Effector memory CD8-positive, alpha-beta T cell (primary cell): Measurements from ENCODE around the gene SLC5A2.
A peak's percentile ranks its signal among the peaks of the same experiment; 100 is the strongest.
"Not testable (repeated sequence)": the region's sequence is repeated elsewhere in the genome, so short reads cannot be mapped to it uniquely, and the experiment has no call there.

Source experiments
- ATAC-seq: fragments of 150-1000 bp; cut with Tn5 transposase; replicated peaks from 2 replicates; pipeline ENCODE4 v1.10.0; 2021; ENCODE audit warnings: mild to moderate bottlenecking, moderate library complexity
- DNase-seq, 3 experiments: peaks; one replicate each; pipeline ENCODE4 v3.0.0; 2021
- H3K27ac Mint-ChIP-seq, 2 donors: one replicate each; pipeline ENCODE4 v1.8.0; 2022; ENCODE audit warnings: mild to moderate bottlenecking in 2 of 2, mixed read lengths in 2 of 2, moderate library complexity in 2 of 2
- H3K27me3 Mint-ChIP-seq, 2 donors: one replicate each; pipeline ENCODE4 v1.8.0; 2022; ENCODE audit warnings: mixed read lengths in 2 of 2
- H3K36me3 Mint-ChIP-seq: one replicate; pipeline ENCODE4 v1.8.0; 2022; ENCODE audit warnings: mild to moderate bottlenecking, moderate library complexity, mixed read lengths; ENCODE audit not compliant: insufficient read depth
- H3K4me1 Mint-ChIP-seq, 2 donors: one replicate each; pipeline ENCODE4 v1.8.0; 2022; ENCODE audit warnings: low read depth in 2 of 2, mixed read lengths in 2 of 2
- H3K4me3 Mint-ChIP-seq, 2 donors: one replicate each; pipeline ENCODE4 v1.8.0; 2022; ENCODE audit warnings: mild to moderate bottlenecking in 2 of 2, mixed read lengths in 2 of 2, moderate library complexity in 2 of 2
- H3K9me3 Mint-ChIP-seq, 2 donors: one replicate each; pipeline ENCODE4 v1.8.0; 2022; ENCODE audit warnings: mixed read lengths in 2 of 2
- total RNA-seq, 9 experiments: gene quantifications; one replicate each; lab custom pipeline; 2026; lab: John Stamatoyannopoulos, UW

Gene SLC5A2
- total RNA-seq: 0 to 2.1 (median 0.17) reads per million in 9 experiments

DNA sequence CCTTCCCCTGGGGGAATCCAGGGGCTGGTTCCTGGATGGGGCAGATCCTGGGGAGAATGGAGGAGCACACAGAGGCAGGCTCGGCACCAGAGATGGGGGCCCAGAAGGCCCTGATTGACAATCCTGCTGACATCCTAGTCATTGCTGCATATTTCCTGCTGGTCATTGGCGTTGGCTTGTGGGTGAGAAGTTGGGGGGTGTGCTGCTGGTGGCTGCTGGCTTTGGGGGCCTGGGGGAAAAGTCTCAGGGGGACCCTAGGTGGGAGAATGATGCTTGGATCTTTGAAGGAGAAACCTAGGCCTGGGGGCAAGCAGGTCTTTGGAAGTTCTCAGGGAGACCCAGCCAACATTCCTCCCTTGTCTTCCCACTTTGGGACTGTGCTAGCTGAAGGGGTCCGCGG is at the start of gene SLC5A2:
Gene SLC5A2 (plus strand): TSS at position 43 of the 400 bp plus-strand sequence. CDS start 14 bp downstream, at position 57.
- H3K36me3 Mint-ChIP-seq: peaks cover 9% of the 10 kb centered on the region
- DNase-seq (no peak), ATAC-seq (no peak)
- H3K27me3 Mint-ChIP-seq: no peaks in the 10 kb centered on the region
- H3K9me3 Mint-ChIP-seq: no peaks in the 10 kb centered on the region
- H3K27ac Mint-ChIP-seq: no peak within 1 kb of the TSS
- peaks cover 5 to 11% of the 10 kb centered on the region in 2 donors for H3K4me1 Mint-ChIP-seq
- H3K4me3 Mint-ChIP-seq: no peak within 1 kb of the TSS

- Mint-ChIP-seq H3K27me3 (no peaks in the 10 kb centered on the region), H3K27ac (no peak overlapping the region), H3K9me3 (no peaks in the 10 kb centered on the region), H3K4me3 (no peak overlapping the region), H3K4me1 (peaks cover 9 to 12% of the 10 kb centered on the region in 2 donors), H3K36me3 (no peaks in the 10 kb centered on the region)
- no peak for DNase-seq
- ATAC-seq: no peak
Observed at GRCh38 chr16:31435341-31436220, 47.3 kb upstream of the SLC5A2 start.

DNA sequence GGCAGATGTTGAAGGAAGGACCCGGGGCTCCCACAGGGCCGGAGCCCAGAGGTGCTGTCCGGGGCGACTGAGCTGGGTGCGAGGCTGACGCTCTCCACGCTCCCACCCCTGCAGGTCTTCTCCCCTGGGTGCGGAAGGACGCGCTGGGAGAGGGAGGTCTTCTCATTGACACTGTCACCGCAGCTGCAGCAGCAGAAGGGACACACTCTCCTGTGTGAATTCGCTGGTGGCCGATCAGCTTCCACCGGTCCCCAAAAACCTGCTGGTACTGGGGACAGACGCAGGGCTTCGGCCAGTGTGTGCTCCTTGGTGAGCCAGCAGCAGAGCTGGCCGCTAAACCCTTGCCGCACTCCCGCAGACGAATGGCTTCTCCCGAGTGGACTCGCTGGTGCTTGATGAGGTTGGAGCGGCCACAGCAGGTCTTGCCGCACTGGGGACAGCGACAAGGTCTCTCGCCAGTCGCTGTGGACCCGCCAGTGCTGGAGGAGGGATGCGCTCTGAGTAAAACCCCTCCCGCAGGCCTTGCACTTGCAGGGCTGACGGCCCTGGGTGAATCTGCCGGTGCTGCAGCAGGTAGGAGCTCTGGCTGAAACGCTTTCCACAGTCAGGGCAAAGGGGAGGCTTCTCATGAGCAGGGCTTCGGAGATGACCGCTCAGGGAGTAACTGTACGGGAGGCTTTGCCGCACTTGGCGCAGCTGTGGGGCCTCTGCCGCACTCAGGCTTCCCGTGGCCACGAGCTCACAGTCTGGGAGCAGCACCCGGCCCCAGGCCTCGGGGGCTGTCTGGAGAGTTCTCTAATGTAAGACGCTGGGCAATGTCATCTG is 46.5 kb upstream of the SLC5A2 start:
- DNase-seq (no peak), ATAC-seq (no peak)
- no peaks in the 10 kb centered on the region for H3K27me3 Mint-ChIP-seq
- H3K4me3 Mint-ChIP-seq: no peak overlapping the region
- H3K4me1 Mint-ChIP-seq: peaks cover 9 to 12% of the 10 kb centered on the region in 2 donors
- H3K27ac Mint-ChIP-seq: no peak overlapping the region
- H3K36me3 Mint-ChIP-seq: no peaks in the 10 kb centered on the region
- H3K9me3 Mint-ChIP-seq: no peaks in the 10 kb centered on the region

DNA sequence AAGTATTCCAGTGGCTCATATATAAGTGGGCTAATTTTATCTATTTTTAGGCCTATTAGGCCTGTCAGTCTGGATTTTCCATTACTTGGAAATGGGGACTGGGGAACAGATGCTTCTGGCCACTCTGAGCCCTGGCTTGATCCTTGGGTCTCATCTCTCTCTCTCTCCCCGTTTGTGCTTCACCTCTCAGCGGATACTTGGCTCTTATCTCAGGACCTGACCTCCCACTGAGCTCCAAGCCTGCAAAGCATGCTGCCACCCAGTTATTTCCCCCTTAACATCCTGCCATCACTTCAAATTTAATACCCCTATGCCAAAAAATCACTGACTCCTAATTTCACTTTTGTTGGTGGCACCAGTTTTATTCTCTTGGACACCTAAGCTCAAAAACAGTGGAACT is 44.5 kb upstream of the SLC5A2 start:
- Mint-ChIP-seq H3K36me3 (no peaks in the 10 kb centered on the region), H3K4me3 (no peak overlapping the region), H3K9me3 (no peaks in the 10 kb centered on the region), H3K4me1 (peaks cover 15 to 17% of the 10 kb centered on the region in 2 donors), H3K27ac (no peak overlapping the region), H3K27me3 (no peaks in the 10 kb centered on the region)
- DNase-seq (no peak), ATAC-seq (no peak)

- not testable (repeated sequence) for H3K36me3 Mint-ChIP-seq, DNase-seq, H3K27me3 Mint-ChIP-seq, H3K4me3 Mint-ChIP-seq, H3K9me3 Mint-ChIP-seq
- peak; percentile 49 for ATAC-seq
- Mint-ChIP-seq H3K4me1 (peaks cover 15 to 17% of the 10 kb centered on the region in 2 donors), H3K27ac (peak overlapping the region in 1 of 2 donors; percentile 27)
Observed at GRCh38 chr16:31439023-31439422, 43.9 kb upstream of the SLC5A2 start.

- DNase-seq (no peak), ATAC-seq (no peak)
- H3K9me3 Mint-ChIP-seq: no peaks in the 10 kb centered on the region
- no peak overlapping the region for H3K4me3 Mint-ChIP-seq
- H3K4me1 Mint-ChIP-seq: peaks cover 15 to 17% of the 10 kb centered on the region in 2 donors
- peak overlapping the region in 1 of 2 donors; percentile 27 for H3K27ac Mint-ChIP-seq
- no peaks in the 10 kb centered on the region for H3K36me3 Mint-ChIP-seq
- no peaks in the 10 kb centered on the region for H3K27me3 Mint-ChIP-seq
Observed at GRCh38 chr16:31439519-31439918, 43.4 kb upstream of the SLC5A2 start.

GRCh38 chr16:31440516-31441184 is 42.3 kb upstream of the SLC5A2 start:
- Mint-ChIP-seq H3K27me3 (no peaks in the 10 kb centered on the region), H3K36me3 (no peaks in the 10 kb centered on the region), H3K9me3 (no peaks in the 10 kb centered on the region), H3K4me1 (peaks cover 15 to 17% of the 10 kb centered on the region in 2 donors), H3K4me3 (no peak overlapping the region), H3K27ac (no peak overlapping the region)
- DNase-seq (no peak), ATAC-seq (no peak)

- DNase-seq (no peak), ATAC-seq (no peak)
- Mint-ChIP-seq H3K36me3 (no peaks in the 10 kb centered on the region), H3K9me3 (no peaks in the 10 kb centered on the region), H3K27me3 (no peaks in the 10 kb centered on the region), H3K4me1 (peaks cover 15 to 17% of the 10 kb centered on the region in 2 donors), H3K27ac (peak overlapping the region in 1 of 2 donors; percentile 55), H3K4me3 (peak overlapping the region; percentile 57 to 78)
Observed at GRCh38 chr16:31441956-31442355, 41.0 kb upstream of the SLC5A2 start.

DNA sequence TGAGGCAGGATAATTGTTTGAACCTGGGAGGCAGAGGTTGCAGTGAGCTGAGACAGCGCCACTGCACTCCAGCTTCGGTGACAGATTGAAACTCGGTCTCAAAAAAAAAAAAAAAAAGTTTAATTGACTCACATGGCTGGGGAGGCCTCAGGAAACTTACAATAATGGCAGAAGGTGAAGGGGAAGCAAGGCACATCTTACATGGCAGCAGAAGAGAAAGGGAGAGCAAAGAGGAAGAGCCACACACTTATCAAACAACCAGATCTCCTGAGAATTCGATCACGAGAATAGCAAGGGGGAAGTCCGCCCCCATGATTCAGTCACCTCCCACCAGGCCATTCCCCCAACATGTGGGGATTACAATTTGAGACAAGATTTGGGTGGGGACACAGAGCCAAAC is 37.0 kb upstream of the SLC5A2 start:
- DNase-seq, H3K27ac Mint-ChIP-seq, H3K9me3 Mint-ChIP-seq, H3K4me1 Mint-ChIP-seq, ATAC-seq, H3K36me3 Mint-ChIP-seq, H3K27me3 Mint-ChIP-seq, H3K4me3 Mint-ChIP-seq: not testable (repeated sequence)

GRCh38 chr16:31451201-31451600 is 31.7 kb upstream of the SLC5A2 start:
- H3K4me1 Mint-ChIP-seq: peaks cover 20 to 25% of the 10 kb centered on the region in 2 donors
- ATAC-seq (no peak), DNase-seq (no peak)
- H3K9me3 Mint-ChIP-seq: no peaks in the 10 kb centered on the region
- H3K36me3 Mint-ChIP-seq: peaks cover 6% of the 10 kb centered on the region
- no peak overlapping the region for H3K4me3 Mint-ChIP-seq
- H3K27me3 Mint-ChIP-seq: no peaks in the 10 kb centered on the region
- peak overlapping the region in 1 of 2 donors; percentile 65 for H3K27ac Mint-ChIP-seq

DNA sequence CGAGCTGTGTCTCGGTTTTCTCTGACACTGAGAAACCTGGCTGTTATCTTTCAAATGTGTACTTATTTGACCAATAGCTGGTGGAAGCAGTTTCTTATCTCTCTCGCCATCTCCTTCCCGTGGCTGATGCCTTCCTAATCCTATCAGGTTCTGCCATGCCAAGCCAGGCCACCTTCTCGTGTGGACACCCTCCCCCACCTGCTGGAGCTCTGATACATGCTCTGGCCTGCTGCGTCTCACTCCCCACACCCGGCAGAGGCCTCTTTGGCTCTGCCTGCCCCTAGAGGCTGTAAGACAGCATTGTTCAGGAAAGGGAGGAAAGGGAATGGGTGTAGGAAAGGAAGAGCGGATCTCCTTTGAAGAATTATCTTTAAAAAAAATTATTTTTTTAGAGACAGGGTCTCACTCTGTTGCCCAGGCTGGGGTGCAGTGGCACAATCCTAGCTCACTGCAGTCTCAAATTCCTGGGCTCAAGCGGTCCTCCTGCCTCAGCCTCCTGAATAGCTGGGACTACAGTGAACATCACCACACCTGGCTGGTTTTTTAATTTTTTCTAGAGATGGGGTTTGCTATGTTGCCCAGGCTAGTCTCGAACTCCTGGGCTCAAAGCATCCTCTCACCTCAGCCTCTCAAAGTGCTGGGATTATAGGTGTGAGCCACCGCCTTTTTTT is 31.1 kb upstream of the SLC5A2 start:
- Mint-ChIP-seq H3K4me1 (peaks cover 22 to 26% of the 10 kb centered on the region in 2 donors), H3K4me3 (no peak overlapping the region), H3K9me3 (no peaks in the 10 kb centered on the region), H3K27ac (peak overlapping the region; percentile 49 to 84), H3K27me3 (no peaks in the 10 kb centered on the region), H3K36me3 (peaks cover 6% of the 10 kb centered on the region)
- ATAC-seq (no peak), DNase-seq (no peak)

DNA sequence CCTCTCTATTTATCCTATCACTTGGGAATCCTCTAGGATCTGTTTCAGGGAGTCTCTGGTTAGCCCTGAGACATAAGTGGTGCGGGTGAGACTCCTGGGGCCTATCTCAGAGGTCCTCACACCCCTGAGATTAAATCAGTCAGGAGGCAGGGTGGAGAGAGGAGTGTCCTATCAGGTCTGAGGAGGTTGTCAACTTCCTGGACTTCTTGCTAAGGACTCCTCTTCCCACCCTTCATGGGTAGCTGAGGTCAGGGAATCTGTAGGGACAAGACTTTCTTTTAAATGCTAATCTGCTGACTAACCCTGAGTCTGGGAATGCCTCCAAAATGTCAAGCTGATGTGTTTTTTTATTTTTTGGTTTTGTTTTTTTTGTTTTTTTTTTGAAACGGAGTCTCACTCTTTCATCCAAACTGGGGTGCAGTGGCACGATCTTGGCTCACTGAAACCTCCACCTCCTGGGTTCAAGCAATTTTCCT is 30.3 kb upstream of the SLC5A2 start:
- Mint-ChIP-seq H3K27me3 (no peaks in the 10 kb centered on the region), H3K4me3 (no peak overlapping the region), H3K9me3 (no peaks in the 10 kb centered on the region), H3K4me1 (peaks cover 26 to 29% of the 10 kb centered on the region in 2 donors), H3K36me3 (peaks cover 6% of the 10 kb centered on the region), H3K27ac (peak overlapping the region; percentile 49 to 84)
- no peak for ATAC-seq
- no peak for DNase-seq
